Heart left ventricle (tissue), 16 donors: ENCODE results near the gene RPA1. TPM values are rescaled to one million over a fixed set of nuclear protein-coding genes. Genes with fewer than 3 reads are reported as not detected.
A peak's percentile ranks its signal among the peaks of the same experiment; 100 is the strongest.

Source experiments
- ATAC-seq, 4 donors: fragments of 200-7000 bp; cut with Tn5 transposase; one replicate each; pipeline ENCODE4 v1.9.1; 2020 to 2022; ENCODE audit warnings: moderate library complexity in 4 of 4, mild to moderate bottlenecking in 3 of 4, moderate number of reproducible peaks in 1 of 4
- DNase-seq, 5 donors: peaks; one replicate each; pipeline ENCODE4 v3.0.0-alpha.2; 2020
- H3K27ac ChIP-seq, 12 donors: fragments of 200-600 bp; sonication (generic) in 4 of 12; one replicate each; pipeline versions ENCODE4 v1.5.0 to v1.8.0; 2016 to 2022; ENCODE audit warnings: mild to moderate bottlenecking in 2 of 12
- H3K27me3 ChIP-seq, 9 donors: fragments of 200-600 bp; sonication (generic) in 2 of 9; one replicate each; pipeline versions ENCODE4 v1.5.1 to v1.8.0; 2016 to 2022; ENCODE audit warnings: mild to moderate bottlenecking in 3 of 9
- H3K36me3 ChIP-seq, 9 donors: fragments of 200-600 bp; sonication (generic) in 2 of 9; one replicate each; pipeline versions ENCODE4 v1.5.0 to v1.8.0; 2018 to 2022; ENCODE audit warnings: mild to moderate bottlenecking in 2 of 9
- H3K4me1 ChIP-seq, 12 donors: fragments of 200-600 bp; sonication (generic) in 4 of 12; one replicate each; pipeline versions ENCODE4 v1.5.0 to v1.8.0; 2016 to 2022; ENCODE audit warnings: mild to moderate bottlenecking in 3 of 12
- H3K4me3 ChIP-seq, 12 donors: fragments of 200-600 bp; sonication (generic) in 4 of 12; one replicate each; pipeline versions ENCODE4 v1.5.0 to v1.8.0; 2017 to 2022; ENCODE audit warnings: mild to moderate bottlenecking in 9 of 12, moderate library complexity in 4 of 12
- H3K9me3 ChIP-seq, 12 donors: fragments of 200-600 bp; sonication (generic) in 4 of 12; one replicate each; pipeline versions ENCODE4 v1.5.0 to v1.8.0; 2016 to 2022; ENCODE audit warnings: mild to moderate bottlenecking in 1 of 12
- POLR2A ChIP-seq, 2 donors: fragments of 450-650 bp; IDR thresholded peaks; one replicate each; pipeline ENCODE4 v1.6.1; 2017; ENCODE audit warnings: antibody characterized with exemption in 2 of 2, mild to moderate bottlenecking in 2 of 2, moderate library complexity in 2 of 2
- WGBS, 4 donors: extraction: QIAGEN DNeasy Blood & Tissue Kit in 2 of 4; methylation state at CpG; one replicate each; pipeline versions ENCODE4 v1.1.5 to v1.1.7; 2013 to 2018; 5-methylcytosine and 5-hydroxymethylcytosine counted together
- intact Hi-C, 10 donors: fragments of 100-400 bp; cut with DNase I; formaldehyde crosslinking; loops; one replicate each; pipeline versions ENCODE4 v1.11.1 to v1.14.2; 2022
- polyA plus RNA-seq, 2 donors: library from polyadenylated mRNA; stranded (reverse); fragments of 200-250 nt; gene quantifications; one replicate each; pipeline ENCODE4 v1.2.3, GENCODE V29; 2013
- total RNA-seq, 9 donors: library from RNA; depleted of rRNA in 2 of 9; stranded (reverse); fragments of >200 nt in 2 of 9; fragmentation: NEBNext Ultra II Directional in 3 of 9; extraction: Animal tissue kit (Norgen Biotek cat#: 25700) in 3 of 9; gene quantifications; one replicate each; pipeline versions ENCODE4 v1.1.0 to v1.2.4, GENCODE V29; 2016 to 2023
- TF ChIP-seq, protein P1 (sequence below), 12 donors: fragments of 200-600 bp; sonication (generic) in 4 of 12; IDR thresholded peaks; one replicate each; pipeline versions ENCODE4 v1.5.0 to v1.8.0; 2018 to 2022; ENCODE audit warnings: antibody characterized with exemption in 12 of 12, mild to moderate bottlenecking in 5 of 12
- donor health status: ischemic (EF 13 %, LVEDD 7.1; RV severe dilation, severe dysfunction).
- donor health status: healthy with polysubstance abuse.
- donor health status: DM: no; HTN: yes; CAD: no.
- donor health status: DM: no; HTN: no; CAD: no.
- donor health status: ischemic (EF 25% LVEDD 6.9; RV normal size, moderate dysfunction).
- donor health status: ischemic (EF 25% LVEDD 5.7; RV mildly dilated, moderate dysfunction).
- donor health status: healthy.
- donor health status: DM: yes; HTN: yes; CAD: no.
- donor health status: ischemic (EF 35%, LVEDD 5.7; RV mildly dilated, moderate dysfunction).
- donor health status: nonischemic (EF 11% LVEDD 7.7; RV severe dilation, severe dysfunction).
- donor health status: DM: yes; HTN: yes; CAD: no.
- donor health status: PGD.
- donor health status: ischemic (EF 29% LVEDD 5.4; RV normal size, mild dysfunction).
- donor health status: nonischemic (EF 23%, LVEDD 6.1; RV moderate dilation, normal function).

Gene RPA1
- total and polyA plus RNA-seq, 11 donors, result 10.4 to 87.4 (median 57.3) TPM

DNA sequence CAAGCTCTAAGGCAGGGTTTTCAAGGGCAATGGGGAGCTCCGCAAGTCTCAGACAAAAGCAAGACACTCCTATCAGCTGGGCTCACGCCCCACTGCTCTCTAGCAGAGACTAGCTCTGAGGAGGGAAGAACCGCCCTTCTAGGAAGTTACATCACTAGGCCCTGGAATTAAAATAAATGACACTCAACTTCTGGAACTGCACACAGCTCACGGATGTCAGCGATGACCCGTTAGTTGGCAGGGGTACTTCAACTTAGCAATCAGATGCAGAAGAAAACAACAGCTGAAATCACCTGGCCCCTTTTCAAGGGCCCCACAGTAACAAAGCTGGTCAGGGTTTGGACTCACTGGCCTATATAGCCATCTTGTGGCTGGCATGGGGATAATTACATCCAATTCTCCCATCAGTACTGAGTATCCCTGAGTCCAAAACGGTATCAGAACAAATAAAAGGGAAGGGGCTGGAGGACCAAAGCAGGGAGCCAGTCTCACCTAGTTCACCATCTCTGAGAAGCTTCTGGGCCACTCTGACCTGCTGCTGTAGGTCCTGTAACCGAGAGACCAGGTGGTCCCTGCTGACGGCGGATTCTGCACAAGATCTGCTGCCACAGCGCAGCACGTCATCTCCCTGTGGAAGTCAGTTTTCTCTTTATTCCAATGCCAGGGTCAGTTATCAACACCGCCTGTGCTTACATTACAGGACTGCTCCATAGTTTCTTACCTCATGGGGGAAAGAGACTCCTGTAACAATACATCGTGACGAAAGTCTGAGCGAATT lies 45.8 kb upstream of the RPA1 start:
- H3K4me3 ChIP-seq, result peak overlapping the region in 8 of 12 donors; percentile 12 to 43 (median 20)
- H3K27ac ChIP-seq, result peak overlapping the region; percentile 83 to 97 (median 92)
- TF ChIP-seq, protein P1, sequence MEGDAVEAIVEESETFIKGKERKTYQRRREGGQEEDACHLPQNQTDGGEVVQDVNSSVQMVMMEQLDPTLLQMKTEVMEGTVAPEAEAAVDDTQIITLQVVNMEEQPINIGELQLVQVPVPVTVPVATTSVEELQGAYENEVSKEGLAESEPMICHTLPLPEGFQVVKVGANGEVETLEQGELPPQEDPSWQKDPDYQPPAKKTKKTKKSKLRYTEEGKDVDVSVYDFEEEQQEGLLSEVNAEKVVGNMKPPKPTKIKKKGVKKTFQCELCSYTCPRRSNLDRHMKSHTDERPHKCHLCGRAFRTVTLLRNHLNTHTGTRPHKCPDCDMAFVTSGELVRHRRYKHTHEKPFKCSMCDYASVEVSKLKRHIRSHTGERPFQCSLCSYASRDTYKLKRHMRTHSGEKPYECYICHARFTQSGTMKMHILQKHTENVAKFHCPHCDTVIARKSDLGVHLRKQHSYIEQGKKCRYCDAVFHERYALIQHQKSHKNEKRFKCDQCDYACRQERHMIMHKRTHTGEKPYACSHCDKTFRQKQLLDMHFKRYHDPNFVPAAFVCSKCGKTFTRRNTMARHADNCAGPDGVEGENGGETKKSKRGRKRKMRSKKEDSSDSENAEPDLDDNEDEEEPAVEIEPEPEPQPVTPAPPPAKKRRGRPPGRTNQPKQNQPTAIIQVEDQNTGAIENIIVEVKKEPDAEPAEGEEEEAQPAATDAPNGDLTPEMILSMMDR (IDR thresholded peaks at IDR 0.05), result peak; percentile 45 to 81 (median 72)
- peak in 1 of 2 donors; percentile 69 for TF ChIP-seq POLR2A (IDR thresholded peaks at IDR 0.05)
- H3K36me3 ChIP-seq, result peaks cover 0 to 23% (median 12%) of the 10 kb centered on the region in 9 donors
- peaks cover 5 to 89% (median 60%) of the 10 kb centered on the region in 12 donors for H3K4me1 ChIP-seq
- DNase-seq (peak in 4 of 5 donors; percentile 75 to 91 (median 82)), ATAC-seq (peak; percentile 74 to 86 (median 80))
- intact Hi-C loops, result loop anchor here (1.0 to 10.0 kb wide), 11 partner anchors 59 to 119 kb away; partner anchors contain the start of gene WDR81 (in 5 of the 10)
- 47 to 52% (median 50%) methylated on average over 16 of the region's 16 CpGs for WGBS, 4 donors
- no peaks in the 10 kb centered on the region for H3K9me3 ChIP-seq
- no peaks in the 10 kb centered on the region for H3K27me3 ChIP-seq

DNA sequence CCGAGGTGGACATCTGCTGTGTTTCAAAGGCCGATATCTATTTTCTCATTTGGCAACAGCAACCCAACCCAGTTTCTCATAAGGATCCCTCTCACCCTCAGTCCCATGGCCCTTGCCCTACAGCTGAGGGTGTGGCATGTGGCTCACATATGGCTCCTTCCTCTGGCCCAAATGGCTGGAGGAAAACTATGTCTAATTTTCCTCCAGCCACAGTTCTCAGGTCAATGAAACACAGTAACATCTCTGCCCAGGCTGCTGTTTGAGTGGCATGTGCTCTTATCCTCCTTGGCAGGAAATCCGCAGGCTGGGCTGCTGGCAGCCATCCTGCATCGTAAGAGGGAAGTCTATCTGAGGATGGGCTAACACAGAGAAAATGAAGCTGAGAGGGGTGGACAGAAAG lies 43.9 kb upstream of the RPA1 start:
- TF ChIP-seq, protein P1 (IDR thresholded peaks at IDR 0.05), result no peak
- TF ChIP-seq POLR2A (IDR thresholded peaks at IDR 0.05), result no peak
- intact Hi-C loops, result loop anchor here in 7 of 10 donors (2.0 to 10.0 kb wide), 6 partner anchors 65 to 121 kb away; no protein-coding TSS in a partner anchor
- Histone ChIP-seq H3K4me1 (peaks cover 5 to 74% (median 56%) of the 10 kb centered on the region in 12 donors), H3K36me3 (peaks cover 0 to 17% (median 10%) of the 10 kb centered on the region in 9 donors), H3K27me3 (no peaks in the 10 kb centered on the region), H3K9me3 (no peaks in the 10 kb centered on the region), H3K4me3 (no peak overlapping the region), H3K27ac (peak overlapping the region; percentile 39 to 92 (median 79))
- DNase-seq (peak in 3 of 5 donors; percentile 47 to 73 (median 69)), ATAC-seq (peak in 3 of 4 donors; percentile 14 to 27 (median 16))
- WGBS, 4 donors, result 34 to 37% (median 36%) methylated on average over 4 of the region's 4 CpGs

DNA sequence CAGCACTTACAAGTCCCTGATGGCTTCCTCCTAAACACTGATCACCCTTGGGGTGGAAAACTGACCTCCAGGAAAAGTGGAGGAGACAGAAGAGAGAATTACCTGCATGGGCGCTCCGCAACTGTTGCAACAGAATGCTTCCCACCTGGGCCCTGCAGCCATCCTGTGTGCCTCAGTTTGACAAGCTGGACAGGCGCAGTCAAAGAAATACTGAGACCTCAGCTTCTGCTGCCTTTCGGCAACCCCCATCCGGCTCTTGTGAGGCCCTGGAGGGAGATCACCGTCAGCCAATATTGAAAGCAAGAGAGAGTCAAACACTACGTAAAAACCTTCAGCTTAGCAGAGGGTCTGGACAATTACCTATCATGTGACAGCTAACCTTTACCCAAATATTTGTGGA lies 43.1 kb upstream of the RPA1 start:
- intact Hi-C loops, result loop anchor here in 6 of 10 donors (5.0 to 10.0 kb wide), 3 partner anchors 112 to 122 kb away; no protein-coding TSS in a partner anchor
- TF ChIP-seq POLR2A (IDR thresholded peaks at IDR 0.05), result no peak
- TF ChIP-seq, protein P1 (IDR thresholded peaks at IDR 0.05), result no peak
- H3K27me3 ChIP-seq, result no peaks in the 10 kb centered on the region
- no peak overlapping the region for H3K4me3 ChIP-seq
- H3K36me3 ChIP-seq, result peaks cover 0 to 9% (median 3%) of the 10 kb centered on the region in 9 donors
- ATAC-seq, result no peak
- H3K27ac ChIP-seq, result peak overlapping the region; percentile 39 to 92 (median 79)
- peak in 1 of 5 donors; percentile 15 for DNase-seq
- no peaks in the 10 kb centered on the region for H3K9me3 ChIP-seq
- H3K4me1 ChIP-seq, result peaks cover 5 to 66% (median 51%) of the 10 kb centered on the region in 12 donors
- WGBS, 4 donors, result 79 to 87% (median 84%) methylated on average over 7 of the region's 7 CpGs
